SW480 (cell line): Measurements from ENCODE around the gene THSD4.
"Not testable (repeated sequence)": the region's sequence is repeated elsewhere in the genome, so short reads cannot be mapped to it uniquely, and the experiment has no call there.

Experiments used
- DNase-seq: peaks from one replicate; pipeline ENCODE4 v3.0.0-alpha.2; 2016; ENCODE audit warnings: low spot score

THSD4 gene

DNA sequence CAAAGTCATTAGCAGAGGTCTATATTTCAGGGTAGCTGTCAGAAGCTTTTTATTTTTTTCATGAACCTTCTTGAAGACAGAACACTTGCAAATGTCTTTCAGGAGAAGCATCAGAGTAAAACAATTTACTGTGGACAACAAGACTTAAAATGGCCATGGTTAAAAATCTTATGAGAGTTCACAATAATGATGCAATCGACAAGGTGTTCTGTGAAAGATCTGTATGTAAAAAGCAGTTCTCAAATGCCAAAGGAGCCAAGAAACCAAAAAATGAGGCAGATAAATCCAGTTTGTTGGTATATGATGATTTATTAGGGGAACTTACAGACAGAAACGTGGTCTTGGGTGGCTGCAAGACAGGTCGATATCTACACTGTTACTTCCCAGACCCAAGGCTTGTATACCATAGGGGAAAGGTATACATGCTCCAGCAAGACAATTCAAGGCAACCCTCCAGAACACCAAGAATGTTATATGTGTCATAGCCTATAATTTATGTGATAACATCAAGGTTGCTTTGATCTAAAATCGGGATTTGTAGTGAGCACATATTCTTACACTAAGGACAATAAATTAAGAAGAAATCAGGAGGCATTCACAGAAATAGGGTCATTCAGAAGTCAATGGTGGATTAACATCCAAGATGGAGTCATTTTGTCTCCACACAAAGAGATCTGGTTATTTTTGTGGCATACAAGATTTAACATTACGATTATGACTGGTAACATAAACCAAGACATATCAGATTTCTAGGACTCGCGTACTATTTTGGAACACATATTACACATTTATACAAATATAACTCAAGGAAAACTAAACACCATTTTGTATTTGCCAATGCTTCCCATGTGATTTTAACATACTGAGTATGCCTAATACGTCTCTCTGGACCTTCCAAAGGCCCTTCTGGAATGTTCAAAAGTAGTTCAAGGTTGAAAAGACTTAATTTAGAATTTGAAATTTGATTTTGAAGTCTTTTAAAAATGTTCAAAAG lies 316.4 kb downstream of the THSD4 start:
- DNase-seq, result no peak

DNA sequence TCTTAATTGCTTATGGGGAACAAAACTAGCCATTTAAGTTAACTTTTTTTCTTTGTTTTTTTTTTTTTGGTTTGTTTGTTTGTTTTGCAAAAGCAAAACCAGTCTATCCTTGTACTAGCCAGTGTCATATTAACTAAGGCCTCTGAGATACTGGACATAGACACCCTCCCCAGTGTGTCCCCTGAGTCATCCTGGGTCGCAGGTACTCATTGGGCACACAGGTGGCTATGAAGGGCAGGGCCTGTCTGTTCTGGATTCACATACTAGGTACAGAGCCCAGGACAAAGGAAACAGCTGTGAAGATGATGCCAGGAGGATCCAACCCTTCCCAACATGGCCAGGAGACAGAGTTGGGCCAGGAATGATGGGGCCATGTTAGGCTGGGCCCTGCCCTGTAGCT lies 318.1 kb downstream of the THSD4 start:
- DNase-seq, result no peak

DNA sequence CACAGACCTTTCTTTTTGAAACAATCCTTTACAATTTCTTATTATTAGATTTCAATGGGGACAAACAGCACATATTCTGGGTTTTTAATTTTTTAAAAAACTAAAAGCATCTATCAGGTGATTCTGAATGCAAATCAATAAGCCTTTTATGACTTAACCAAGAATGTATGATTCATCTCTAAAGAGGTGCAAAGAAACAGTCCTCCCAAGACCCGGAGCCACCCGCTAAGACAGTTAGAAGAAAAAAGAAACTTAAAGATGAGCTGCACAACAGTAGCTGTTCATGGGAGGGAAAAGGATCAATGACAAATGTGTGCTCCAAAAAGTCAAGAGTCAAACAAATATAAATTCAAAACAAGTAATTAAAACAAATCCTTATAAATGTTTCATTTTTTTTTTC lies 319.5 kb downstream of the THSD4 start:
- no peak for DNase-seq

DNA sequence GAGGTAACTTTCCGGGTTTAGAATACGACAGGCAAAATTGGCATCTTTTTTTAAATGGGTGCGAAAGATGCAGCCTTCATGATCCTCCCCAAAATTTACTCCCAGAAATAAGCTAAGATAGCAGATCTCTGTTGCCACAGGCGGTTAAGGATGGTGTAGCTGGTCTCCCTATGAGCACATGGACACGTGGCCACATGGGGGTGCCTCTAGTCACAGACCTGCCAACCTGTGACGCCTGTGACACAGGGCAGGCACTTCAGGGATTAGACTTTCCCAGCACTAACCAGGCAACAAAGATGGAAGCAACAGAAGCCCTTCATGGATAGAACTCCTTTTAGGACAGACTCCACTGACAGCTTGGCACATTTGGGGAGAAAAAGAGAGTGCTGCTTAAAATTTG lies 320.3 kb downstream of the THSD4 start:
- DNase-seq, result no peak

DNA sequence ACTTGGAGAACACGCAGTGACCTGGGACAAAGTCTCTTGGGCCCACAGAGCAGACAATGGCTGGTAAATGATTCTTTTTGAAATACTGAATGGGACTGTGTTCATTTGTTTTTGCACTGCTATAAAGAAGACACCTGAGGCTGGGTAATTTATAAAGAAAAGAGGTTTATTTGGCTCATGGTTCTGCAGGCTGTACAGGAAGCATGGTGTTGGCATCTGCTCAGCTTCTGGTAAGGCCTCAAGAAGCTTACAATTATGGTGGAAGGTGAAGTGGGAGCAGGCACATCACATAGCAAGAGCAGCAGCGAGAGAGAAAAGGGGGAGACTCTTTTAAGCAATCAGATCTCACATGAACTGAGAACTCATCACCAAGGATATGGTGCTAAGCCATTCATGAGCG lies 321.6 kb downstream of the THSD4 start:
- no peak for DNase-seq

DNA sequence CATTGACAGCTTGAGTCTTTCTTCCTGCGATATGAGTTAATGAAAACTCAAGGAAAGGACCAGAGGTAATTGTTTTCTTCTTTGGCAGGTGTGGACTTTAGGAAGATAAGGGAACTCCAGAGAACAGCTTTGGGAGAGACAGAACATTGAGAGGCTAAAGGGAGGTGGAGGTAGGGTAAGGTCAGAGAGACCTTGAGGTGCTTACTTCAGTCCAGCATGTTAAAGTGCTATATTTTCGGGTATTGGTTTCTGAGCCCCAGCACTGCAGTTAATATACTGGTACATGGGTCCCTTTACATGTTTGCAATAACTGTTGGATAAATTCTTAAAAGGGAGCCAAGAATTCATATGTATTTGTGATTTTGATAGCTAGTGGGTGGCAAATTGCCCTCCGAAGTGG lies 322.1 kb downstream of the THSD4 start:
- DNase-seq, result no peak

GRCh38 chr15:71437919-71438318 lies 322.6 kb downstream of the THSD4 start:
- no peak for DNase-seq

DNA sequence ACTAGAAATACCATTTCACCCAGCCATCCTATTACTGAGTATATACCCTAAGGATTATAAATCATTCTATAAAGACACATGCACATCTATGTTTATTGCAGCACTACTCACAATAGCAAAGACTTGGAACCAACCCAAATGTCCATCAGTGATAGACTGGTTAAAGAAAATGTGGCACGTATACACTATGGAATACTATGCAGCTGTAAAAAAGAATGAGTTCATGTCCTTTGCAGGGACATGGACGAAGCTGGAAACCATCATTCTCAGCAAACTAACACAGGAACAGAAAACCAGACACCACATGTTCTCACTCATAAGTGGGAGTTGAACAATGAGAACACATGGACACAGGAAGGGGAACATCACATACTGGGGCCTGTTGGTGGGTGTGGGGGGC lies 324.2 kb downstream of the THSD4 start:
- DNase-seq, result not testable (repeated sequence)

GRCh38 chr15:71440489-71441110 lies 325.3 kb downstream of the THSD4 start:
- DNase-seq, result peak; percentile 79

DNA sequence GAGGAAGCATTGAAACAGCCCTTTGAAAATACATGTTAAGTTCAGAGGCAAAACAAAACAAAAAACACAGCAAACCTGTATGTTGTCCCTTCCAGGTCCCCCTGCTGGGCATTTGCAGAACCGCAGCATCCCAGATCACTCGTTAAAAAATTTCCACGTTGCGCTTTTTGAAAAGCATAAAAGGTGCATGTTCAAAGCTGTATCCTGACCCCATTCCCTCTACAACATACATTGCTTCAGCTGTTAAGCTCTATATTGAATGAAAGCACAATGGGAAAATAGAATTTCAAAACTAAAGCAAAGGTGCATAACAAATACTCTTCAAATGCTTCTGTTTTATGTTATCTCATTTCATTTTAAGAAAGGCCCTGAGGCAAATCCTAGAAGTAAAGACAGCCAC lies 328.3 kb downstream of the THSD4 start:
- DNase-seq, result peak; percentile 18

DNA sequence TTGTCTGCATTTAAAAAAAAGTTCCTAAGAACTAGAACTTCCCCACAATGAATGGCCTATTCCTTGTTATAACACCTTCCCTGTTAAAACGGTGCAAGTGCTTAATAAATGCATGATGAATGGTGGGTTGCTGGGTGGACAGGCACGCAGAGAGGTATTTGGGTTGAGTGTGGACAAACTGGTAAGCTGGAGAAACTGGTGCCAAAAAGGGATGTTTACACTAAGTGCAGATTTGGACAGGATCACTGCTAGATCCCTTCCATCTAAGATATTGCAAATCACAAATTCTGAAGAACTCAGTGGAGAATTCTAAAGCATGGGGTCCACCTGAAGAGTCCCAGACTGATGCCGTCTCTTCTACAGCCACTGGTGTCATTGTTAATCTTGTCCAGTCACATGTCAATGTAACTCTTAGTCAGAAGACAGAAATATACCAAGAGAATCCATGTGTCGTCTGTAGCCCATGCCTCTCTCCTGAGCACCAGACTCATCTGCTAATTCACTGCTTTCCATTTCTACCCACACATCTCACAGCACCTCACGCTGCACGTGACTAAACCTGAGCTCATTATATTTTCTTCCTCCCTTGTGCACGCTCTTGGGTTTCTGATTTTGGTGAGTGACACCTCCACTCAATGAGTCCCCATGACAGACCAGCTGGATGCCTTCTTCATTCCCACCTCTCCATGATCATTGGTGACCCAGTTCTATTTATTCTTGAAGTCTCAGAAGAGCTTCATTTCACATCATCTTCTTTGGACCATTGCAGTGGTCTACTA lies 328.9 kb downstream of the THSD4 start:
- DNase-seq, result no peak

DNA sequence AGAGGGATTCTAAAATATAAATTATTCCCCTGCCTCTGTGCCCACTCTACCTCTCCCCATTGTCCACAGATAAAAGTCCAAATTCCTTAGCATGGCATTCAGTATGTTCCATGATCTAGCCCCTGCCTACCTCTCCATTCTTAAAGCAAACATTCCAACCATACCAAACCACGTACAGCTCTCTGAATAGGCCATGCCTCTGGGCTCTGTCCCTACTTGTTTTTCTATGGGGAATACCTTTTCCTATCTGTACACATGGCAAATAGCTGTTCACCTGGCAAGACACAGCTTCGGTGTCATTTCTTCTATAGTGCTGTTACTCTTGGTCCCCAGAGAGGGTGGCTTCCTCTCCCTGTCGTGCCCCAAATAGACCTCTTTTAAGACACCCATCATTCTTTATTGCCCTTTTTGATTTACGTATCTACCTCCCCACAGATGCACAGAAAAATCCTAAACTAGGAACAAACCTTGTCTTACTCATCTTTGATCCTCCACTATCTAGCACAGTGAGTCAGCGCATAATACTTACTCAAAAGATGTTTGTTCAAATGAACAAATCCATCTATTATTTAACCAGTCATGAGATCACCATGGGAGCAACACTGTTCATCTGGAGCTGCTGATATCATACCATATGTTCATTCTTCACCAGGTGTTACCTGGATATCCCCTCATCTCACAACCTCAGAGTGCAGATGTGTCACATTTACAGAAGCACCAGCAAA lies 329.8 kb downstream of the THSD4 start:
- peak; percentile 32 for DNase-seq

GRCh38 chr15:71447328-71448250 lies 332.3 kb downstream of the THSD4 start:
- DNase-seq, result peak; percentile 83

GRCh38 chr15:71448688-71449114 lies 333.4 kb downstream of the THSD4 start:
- peak; percentile 62 for DNase-seq

DNA sequence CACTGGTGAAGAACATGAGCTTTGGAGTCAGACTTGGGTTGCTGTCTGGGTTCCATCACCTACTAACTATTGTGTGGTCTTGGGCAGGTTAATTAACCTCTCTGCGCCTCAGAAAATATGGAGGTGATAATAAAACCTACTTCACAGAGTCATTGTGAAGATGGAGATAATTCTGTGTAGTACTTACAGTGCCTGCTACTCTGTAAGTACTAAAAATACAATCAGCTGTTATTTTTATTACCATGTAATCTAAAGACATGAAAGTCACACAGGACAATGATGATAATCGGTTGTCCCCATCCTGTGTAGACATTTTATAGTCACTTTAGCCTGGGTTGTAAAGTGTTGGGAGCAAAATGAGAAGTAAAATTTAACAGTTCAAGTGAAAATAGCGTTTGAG lies 334.1 kb downstream of the THSD4 start:
- no peak for DNase-seq

- no peak for DNase-seq
Measured at GRCh38 chr15:71449956-71450355, 334.7 kb downstream of the THSD4 start.

DNA sequence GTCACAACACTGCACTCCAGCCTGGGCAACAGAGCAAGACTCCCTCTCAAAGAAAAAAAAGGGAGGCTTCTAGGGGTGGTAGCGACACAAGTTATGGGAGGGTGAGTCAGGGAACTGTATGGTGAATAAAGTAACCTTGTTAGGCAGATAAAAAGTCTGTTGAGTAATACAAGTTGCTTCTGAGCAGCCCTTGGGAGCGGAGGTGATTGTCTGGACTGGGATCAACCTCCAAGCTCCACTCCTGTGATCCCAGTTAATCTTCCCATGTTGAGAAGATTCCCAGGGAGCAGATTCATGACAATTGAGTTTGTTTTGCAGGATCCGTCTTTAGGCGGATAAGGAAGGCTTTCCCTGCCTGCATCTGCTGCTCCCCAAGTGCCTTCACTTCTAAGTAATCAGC lies 335.9 kb downstream of the THSD4 start:
- DNase-seq, result no peak

DNA sequence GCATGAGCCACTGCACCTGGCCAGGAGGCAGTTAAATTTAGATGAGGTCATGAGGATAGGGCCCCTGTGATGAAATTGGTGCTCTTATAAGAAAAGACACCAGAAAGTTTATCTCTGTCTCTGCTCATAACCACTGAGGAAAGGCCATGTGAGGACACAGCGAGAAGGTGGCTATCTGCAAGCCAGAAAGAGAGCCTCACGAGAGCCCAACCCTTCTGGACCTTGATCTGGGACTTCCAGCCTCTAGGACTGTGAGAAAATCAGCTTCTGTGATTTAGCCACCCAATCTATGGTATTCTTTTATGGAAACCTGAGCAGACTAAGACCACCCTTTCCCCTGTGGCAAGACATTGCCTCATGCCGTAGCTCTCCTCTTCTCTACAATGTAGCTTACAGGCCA lies 337.6 kb downstream of the THSD4 start:
- DNase-seq, result no peak

DNA sequence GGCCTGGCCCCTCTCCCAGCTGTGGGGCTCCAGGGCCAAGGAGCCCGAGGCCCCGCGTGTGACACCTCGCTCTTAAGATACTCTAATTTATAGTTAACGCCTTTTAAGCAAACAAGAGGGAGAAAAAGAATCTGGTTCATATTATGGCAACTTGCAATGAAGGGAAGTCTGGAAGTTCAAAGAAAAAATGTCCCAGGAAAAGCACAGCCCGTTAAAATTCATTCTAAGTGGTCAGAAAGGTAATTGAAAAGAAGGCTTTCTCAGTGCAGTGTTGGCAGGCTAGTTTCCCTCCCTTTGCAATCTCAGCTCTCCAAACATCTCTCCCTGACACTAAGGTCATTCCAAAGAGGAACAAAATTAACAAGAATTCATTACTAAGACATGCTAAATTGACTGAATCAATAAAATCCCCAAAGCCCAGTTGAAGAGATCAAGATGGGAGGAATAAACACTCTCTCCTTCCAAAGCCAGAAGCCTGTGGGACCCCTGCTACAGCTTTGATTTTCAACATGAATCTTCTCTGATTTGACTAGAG lies 339.3 kb downstream of the THSD4 start:
- no peak for DNase-seq

- no peak for DNase-seq
Measured at GRCh38 chr15:71455107-71455506, 339.8 kb downstream of the THSD4 start.

DNA sequence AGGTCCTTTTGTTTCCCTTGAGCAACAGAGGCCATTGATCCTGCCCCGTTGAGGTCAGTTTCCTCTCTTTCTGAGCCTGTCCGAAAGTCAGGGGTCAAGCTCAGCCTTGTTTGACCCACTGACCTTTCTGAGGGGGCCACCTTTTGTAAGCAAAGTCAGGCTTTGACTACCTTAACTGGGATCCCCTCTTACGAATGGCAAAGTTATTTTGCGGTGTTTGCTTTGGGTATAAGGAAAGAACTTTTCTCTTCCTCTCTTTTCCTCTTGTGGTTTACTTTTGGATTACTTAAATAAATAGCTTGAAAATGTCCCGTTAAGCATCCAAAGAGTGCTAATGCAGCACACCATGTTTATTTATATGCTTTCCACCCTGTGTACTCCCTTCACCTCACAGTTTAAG lies 340.6 kb downstream of the THSD4 start:
- DNase-seq, result no peak
